ENCODE results near the gene PCGF3.
A peak's percentile ranks its signal among the peaks of the same experiment; 100 is the strongest.
"Not testable (repeated sequence)": the region's sequence is repeated elsewhere in the genome, so short reads cannot be mapped to it uniquely, and the experiment has no call there.

PCGF3 gene

GRCh38 chr4:787561-787981 is 81.9 kb downstream of the PCGF3 start:
- no peak for DNase-seq

- DNase-seq, result no peak
Observed at GRCh38 chr4:788006-788635, 82.5 kb downstream of the PCGF3 start.

- DNase-seq, result no peak
Observed at GRCh38 chr4:788636-789297, 83.1 kb downstream of the PCGF3 start.

- no peak for DNase-seq
Observed at GRCh38 chr4:789571-790465, 84.2 kb downstream of the PCGF3 start.

DNA sequence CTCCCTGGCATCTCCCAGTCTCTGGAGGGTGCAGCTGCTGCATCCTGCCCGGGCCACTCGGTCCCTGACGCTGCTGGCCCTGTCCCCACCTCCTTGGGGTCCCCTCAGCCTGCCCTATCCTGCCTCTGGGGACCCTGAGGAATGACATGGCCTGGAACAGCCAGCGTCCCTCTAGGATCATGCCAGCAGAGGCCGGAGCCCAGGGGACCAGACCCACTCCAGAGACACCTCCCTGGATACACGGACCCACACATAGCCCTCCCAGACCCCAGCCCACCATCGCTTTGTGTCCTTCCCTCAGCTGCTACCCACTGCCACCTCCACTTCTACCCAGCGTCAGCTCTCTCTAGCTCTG is 84.8 kb downstream of the PCGF3 start:
- no peak for DNase-seq

- DNase-seq, result no peak
Observed at GRCh38 chr4:791252-791897, 85.7 kb downstream of the PCGF3 start.

GRCh38 chr4:791898-792625 is 86.4 kb downstream of the PCGF3 start:
- DNase-seq, result no peak

GRCh38 chr4:792626-793092 is 87.0 kb downstream of the PCGF3 start:
- no peak for DNase-seq

- no peak for DNase-seq
Observed at GRCh38 chr4:793093-793861, 87.6 kb downstream of the PCGF3 start.

DNA sequence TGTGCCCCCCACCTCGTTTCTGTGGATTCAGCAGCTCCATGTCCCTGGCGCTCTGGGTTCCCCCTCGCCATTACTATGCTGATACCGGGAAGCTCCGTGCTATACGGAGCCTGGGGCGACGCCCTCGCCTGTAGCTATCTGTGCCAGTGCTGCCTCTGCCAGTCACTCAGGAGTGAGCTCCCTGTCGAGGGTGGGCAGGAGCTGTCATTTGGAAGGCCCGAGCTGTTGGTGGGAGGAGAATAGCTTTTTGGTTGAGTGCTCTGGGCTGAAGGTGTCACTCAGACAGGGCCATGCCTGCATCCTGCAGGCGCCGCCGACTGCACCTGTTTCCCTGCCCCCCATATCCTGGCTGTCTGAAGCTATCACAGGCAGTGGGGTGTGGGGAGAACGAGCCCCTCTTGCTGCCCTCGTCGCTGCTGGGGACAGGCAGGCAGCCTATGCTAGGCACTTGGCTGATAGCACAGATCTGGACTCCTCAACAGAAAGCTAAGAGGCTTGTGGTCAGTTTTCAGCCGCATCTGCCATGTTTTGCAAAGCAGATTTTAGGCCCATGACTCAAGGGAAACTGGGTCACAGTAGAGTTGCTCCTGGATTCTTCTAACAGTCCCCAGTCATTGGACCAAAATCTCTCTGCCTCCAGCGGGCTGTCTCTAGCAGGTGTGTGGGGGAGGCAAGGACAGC is 88.4 kb downstream of the PCGF3 start:
- DNase-seq, result no peak

GRCh38 chr4:794900-795725 is 89.5 kb downstream of the PCGF3 start:
- DNase-seq, result no peak

GRCh38 chr4:795726-796119 is 90.1 kb downstream of the PCGF3 start:
- DNase-seq, result no peak

- no peak for DNase-seq
Observed at GRCh38 chr4:796206-796605, 90.6 kb downstream of the PCGF3 start.

- peak; percentile 89 for DNase-seq
Observed at GRCh38 chr4:797066-797465, 91.4 kb downstream of the PCGF3 start.

GRCh38 chr4:801436-802124 is 95.9 kb downstream of the PCGF3 start:
- DNase-seq, result no peak

GRCh38 chr4:803884-804283 is 98.3 kb downstream of the PCGF3 start:
- no peak for DNase-seq

GRCh38 chr4:804804-805203 is 99.2 kb downstream of the PCGF3 start:
- DNase-seq, result no peak

- not testable (repeated sequence) for DNase-seq
Observed at GRCh38 chr4:806979-807378, 101.3 kb downstream of the PCGF3 start.

- DNase-seq, result no peak
Observed at GRCh38 chr4:807792-808191, 102.2 kb downstream of the PCGF3 start.

All from NCI-H1694 (cell line).